K562 (cell line): Measurements from ENCODE around the gene CYP11A1.

Experiments used
- FOXO4 ChIP-seq: fragments of 450-650 bp; formaldehyde crosslinking; IDR thresholded peaks from 2 replicates; pipeline ENCODE4 v1.4.0; 2020; ENCODE audit warnings: mild to moderate bottlenecking, moderate library complexity
- NELFE ChIP-seq: IDR thresholded peaks from 2 replicates; pipeline ENCODE4 v1.6.1; 2011; ENCODE audit warnings: mild to moderate bottlenecking; ENCODE audit not compliant: insufficient read depth, insufficient read length
- PBX2 ChIP-seq, 2 experiments: IDR thresholded peaks in 1 of 2; conservative IDR thresholded peaks in 1 of 2; 2 replicates each; pipeline ENCODE4 v1.6.1; 2016; ENCODE audit warnings: low read depth in 2 of 2, mild to moderate bottlenecking in 1 of 2, missing compliant biosample characterization in 1 of 2, missing genetic modification characterization in 1 of 2, moderate library complexity in 1 of 2
- POLR2A ChIP-seq: fragments of 450-650 bp; conservative IDR thresholded peaks from 2 replicates; pipeline ENCODE4 v1.6.1; 2016
- SREBF1 ChIP-seq: fragments of 150-350 bp; IDR thresholded peaks from 2 replicates; pipeline ENCODE4 v1.6.1; 2014; ENCODE audit warnings: antibody characterized with exemption, low read depth, low read length, borderline replicate concordance
- ZNF121 ChIP-seq: sonication (generic); formaldehyde crosslinking; conservative IDR thresholded peaks from 2 replicates; pipeline ENCODE4 v1.8.0; 2022; ENCODE audit warnings: missing genetic modification reagents

- TF ChIP-seq PBX2 (CRISPR knock-in tag; IDR thresholded peaks at IDR 0.05; ENCODE audit: low read depth): no peak
- no peak for TF ChIP-seq PBX2 (tag; conservative IDR thresholded peaks at IDR 0.05; ENCODE audit: low read depth)
- TF ChIP-seq POLR2A: no peak
- TF ChIP-seq FOXO4: no peak
- TF ChIP-seq NELFE: no peak
- no peak for TF ChIP-seq ZNF121 (CRISPR knock-in tag)
- no peak for TF ChIP-seq SREBF1
Measured at GRCh38 chr15:74409225-74409624, 41.8 kb upstream of the CYP11A1 start.
